GM19023 (cell line): ENCODE data around the gene NPTX1.

Experiments
- ATAC-seq: cut with Tn5 transposase; IDR thresholded peaks from one replicate; pipeline ENCODE4 v1.9.1; 2021; ENCODE audit warnings: mild to moderate bottlenecking, moderate library complexity; ENCODE audit not compliant: unreplicated experiment

Gene NPTX1

DNA sequence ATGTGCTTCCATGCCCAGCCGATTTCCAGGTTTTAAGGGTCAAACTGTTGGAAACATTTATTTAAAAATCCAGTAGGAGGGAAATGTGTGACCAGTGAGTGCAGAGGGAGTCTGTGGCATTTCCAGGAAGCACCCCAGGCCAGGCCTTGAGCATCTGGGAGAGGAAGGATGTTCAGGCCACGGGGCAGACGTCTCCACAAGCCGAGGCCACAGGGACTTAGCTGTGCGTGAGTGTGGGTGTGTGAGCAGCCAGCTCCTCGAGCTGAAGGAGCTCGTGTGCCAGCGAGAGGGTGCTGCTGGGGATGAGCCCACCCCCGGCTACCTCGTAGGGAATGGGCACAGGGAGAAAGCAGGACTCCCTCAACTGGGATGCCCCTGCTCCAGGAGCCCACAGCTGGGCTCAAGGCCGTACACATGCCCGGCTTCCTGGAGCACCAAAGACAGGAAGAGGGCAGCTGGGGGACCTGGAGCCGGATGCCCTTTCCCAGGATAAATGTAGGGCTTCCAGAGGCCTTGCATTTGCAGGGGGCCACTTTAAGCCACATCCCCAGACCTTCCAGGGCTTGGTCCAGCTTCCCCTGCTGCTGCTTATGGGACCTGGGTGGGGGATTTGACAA lies 12.5 kb downstream of the NPTX1 start:
- ATAC-seq: no peak

- ATAC-seq: no peak
Measured at GRCh38 chr17:80461528-80462160, 14.8 kb downstream of the NPTX1 start.

GRCh38 chr17:80460429-80460834 lies 16.0 kb downstream of the NPTX1 start:
- ATAC-seq: no peak

GRCh38 chr17:80459234-80459633 lies 17.2 kb downstream of the NPTX1 start:
- ATAC-seq: no peak

DNA sequence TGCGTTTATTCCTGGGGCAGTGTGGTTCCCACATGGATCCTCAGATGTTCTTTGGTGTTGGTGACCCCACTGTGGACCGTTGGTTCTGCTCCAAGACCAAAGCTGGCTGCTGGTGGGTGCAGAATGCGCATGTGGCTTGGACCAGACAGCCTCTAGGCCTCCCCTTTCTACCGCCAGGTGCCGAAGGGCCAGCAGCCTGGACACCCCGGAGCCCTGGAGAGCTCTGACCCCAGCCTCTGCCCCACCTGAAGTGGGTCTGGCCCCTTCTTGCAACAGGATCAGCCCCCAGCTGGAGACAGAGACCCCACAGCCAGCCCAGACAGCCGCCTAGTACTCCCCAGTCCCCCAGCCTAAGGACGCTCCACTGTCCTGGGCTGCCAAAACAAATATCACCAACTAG lies 18.4 kb downstream of the NPTX1 start:
- ATAC-seq: no peak

DNA sequence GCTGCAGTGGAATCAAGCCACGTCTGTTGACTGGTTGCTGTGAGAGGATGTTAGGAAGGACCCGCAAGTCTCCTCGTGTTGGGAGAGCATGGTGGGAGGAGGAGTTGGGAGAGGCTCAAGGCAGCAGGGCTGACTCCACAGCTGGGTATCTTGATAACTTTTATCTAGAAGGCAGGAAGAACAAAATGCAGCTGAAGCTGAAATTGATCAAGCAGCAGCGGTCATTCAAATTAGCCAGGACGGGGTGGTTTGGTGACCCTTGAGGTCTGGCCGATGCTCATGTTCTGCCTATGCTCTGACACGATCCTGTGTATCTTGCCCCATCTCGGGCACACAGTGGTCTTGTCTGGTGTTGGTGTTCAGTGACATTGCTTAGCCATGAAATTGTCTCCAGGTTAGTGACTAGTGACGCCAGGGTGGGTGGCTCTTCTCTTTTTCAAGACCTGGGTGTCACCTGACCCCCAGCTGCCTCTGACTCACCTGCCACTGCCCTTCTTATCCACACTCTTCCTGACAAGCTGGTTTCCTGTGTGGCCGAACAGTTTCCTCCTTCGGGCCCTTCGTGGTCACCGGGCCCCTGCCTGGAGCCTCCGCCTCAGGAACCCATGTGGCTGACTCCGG lies 19.1 kb downstream of the NPTX1 start:
- ATAC-seq: no peak

DNA sequence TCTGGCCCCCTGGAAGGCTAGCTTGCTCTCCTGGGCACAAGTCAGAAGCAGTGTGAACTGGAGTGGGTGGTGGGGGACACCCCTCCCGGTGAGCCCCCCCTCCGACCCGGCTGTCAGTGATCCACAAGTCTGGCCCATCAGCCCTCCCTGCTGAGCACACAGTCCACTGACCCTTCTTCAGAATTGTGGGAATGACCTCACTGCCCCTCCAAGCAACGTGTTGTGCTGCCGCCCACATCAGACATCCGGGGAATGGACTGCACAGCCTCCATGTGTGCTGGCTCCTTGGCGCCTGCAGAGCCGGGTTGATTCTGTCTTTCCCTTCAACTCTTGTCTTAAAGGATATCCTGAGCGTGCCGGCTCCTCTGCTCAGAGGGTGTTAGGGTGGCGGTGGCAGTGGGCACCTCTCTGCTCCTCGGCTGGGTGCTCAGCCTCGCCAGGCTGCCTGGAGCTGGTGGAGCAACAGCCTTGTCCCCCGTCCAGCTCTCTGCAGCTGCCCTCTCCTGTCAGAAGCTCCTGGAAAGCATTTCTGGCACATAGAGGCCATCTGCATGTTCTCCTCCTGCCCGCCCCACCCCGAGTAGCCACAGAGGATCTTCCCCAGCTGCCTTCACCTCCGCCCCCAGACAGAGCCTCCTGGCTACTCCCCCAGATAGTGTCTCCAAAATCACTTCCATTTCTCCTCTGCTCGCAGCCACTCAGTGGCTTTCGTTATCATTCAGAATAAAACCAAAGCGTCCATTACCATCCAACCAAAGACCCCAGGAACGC lies 19.8 kb downstream of the NPTX1 start:
- ATAC-seq: no peak

DNA sequence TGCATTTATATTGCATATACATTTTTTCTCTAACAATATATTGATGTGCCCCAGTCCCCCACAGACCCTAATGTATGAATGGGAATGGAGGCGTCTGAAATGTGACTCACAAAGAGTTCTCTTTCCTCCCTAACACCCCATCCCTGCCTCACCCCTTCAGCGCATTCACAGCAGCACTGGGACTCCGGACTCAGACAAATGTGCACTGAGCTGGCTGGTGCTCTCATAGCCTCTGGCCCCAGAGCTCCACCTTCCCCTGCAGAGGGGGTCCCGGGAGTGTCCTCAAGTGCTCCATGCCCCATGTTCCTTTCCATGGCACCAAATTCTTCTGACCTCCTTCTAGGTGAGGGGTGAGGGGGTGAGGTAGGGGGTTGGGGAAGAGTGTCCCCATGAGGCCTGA lies 20.6 kb downstream of the NPTX1 start:
- ATAC-seq: no peak

GRCh38 chr17:80455336-80455710 lies 21.1 kb downstream of the NPTX1 start:
- ATAC-seq: no peak

GRCh38 chr17:80454557-80455335 lies 21.7 kb downstream of the NPTX1 start:
- ATAC-seq: peak; percentile 89

GRCh38 chr17:80453998-80454556 lies 22.3 kb downstream of the NPTX1 start:
- peak; percentile 18 for ATAC-seq

DNA sequence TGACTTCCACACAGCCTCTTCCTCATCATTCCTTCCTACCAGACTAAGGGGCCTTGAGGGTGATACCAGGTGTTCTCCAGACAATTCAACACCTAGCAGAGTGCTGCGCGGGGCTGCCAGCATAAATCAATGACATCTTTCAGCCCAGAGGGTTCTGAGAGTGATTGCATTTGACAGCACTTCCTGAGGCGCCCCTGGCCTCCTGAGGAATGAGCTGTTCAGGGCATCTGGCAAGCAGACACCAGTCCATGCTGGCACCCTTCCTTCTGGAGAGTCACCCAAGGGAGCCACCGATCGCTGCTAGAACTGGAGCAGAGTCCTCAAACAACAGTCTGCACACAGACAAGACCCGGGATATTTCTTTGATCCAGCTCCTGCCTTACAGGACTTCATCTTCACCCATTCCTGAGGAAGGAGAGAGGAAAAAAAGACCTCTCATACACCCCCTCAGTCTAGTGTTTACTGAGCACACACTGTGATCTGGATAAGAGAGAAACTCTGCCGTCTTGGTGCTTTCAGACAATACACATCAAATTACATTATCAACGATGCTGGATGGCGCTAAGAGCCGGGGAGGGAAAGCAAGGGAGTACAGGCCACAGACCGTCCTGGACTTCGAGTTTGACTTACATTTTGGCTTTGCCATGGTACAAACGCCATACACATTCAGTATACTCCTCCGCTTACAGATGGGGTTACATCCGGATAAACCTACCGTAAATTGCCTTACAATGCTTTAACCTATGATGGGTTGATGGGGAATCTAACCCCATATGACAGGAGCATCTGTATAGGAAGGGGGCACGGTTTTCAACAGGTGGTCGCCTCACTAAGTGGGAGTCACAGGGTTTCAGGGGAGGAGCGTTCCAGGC lies 23.0 kb downstream of the NPTX1 start:
- ATAC-seq: no peak

DNA sequence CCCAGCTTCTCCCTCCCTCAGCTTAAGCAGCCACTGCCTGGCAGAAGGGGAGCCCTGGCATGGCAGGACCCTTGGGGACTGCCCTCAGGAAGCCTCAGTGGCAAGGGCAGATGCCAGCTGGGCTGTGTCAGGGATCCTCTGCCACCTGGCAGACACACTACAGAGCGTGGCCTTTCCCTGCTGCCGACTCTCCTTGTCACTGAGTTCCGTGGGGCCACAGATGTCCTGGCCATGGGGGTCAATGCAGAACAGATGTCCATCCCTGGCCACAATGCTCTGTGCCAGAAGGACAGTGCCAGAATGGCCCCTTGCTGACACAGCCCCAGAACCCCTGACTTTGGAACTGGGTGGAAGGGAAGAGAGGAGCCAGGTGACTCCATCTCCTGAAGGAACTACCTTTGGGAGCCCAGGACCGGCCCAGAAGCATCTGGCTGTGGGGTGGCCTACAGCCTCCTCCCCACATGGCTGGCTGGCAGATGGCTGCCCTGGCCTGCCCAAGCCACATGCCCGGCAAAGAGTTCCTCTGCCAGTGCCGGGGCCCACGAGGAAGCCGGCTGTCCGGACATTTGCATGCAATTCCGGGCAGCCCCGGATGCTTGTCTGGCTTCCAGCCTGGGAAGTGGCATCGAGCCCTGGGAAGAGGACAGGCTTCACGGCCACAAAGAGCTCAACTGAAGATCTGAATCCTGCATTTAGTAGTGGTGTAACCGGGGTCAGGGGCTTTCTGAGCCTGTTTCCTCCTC lies 24.1 kb downstream of the NPTX1 start:
- no peak for ATAC-seq

GRCh38 chr17:80451104-80451775 lies 25.2 kb downstream of the NPTX1 start:
- ATAC-seq: no peak

DNA sequence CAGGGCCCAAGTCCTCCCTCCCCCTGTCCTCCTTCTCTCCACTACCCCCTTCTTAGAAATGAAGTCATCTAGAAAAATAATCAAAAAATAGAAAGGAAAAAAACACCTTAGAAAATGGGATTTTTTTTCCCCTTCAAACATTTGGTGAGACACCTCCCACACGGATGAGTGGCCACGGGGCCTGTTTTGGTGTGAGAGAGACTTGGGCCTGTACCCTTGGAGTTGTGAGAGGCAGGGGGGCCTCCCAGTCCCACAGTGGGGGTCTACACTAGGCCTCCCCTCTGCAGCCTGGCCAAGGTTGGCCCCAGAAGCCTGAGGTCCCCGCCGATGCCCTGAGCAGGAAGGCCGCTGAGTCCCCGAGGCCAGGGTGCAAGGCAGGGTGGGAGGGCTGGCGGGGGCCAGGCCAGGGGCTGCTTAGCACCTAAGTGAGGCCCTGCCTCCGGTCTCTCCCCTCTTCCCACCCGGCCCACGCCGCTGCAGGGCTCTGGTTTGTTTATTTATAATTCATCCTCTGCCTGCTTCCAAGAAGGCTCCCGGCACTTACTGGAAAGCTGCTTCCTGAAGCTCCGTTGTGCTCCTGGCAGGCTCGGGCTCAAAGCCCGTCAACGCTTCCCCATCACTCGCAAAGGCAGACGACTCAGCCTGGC lies 26.4 kb downstream of the NPTX1 start:
- ATAC-seq: no peak

- ATAC-seq: no peak
Measured at GRCh38 chr17:80449194-80449929, 27.0 kb downstream of the NPTX1 start.

GRCh38 chr17:80447790-80448189 lies 28.6 kb downstream of the NPTX1 start:
- no peak for ATAC-seq
